Mucosa of descending colon (tissue), 3 donors: Measurements from ENCODE around the gene SDF2L1. TPM values are rescaled to one million over a fixed set of nuclear protein-coding genes. Genes with fewer than 3 reads are reported as not detected.

Experiments used
- ATAC-seq: fragments of 200-7000 bp; cut with Tn5 transposase; one replicate; pipeline ENCODE4 v1.9.1; 2020; ENCODE audit warnings: mild to moderate bottlenecking, moderate library complexity
- DNase-seq, 3 donors: peaks; one replicate each; pipeline ENCODE4 v3.0.0-alpha.2; 2020
- H3K36me3 ChIP-seq: fragments of 200-600 bp; one replicate; pipeline ENCODE4 v1.8.0; 2021; ENCODE audit warnings: low read depth, mild to moderate bottlenecking
- H3K4me1 ChIP-seq: fragments of 200-600 bp; one replicate; pipeline ENCODE4 v1.8.0; 2021; ENCODE audit warnings: low read depth, mild to moderate bottlenecking
- H3K4me3 ChIP-seq: fragments of 200-600 bp; one replicate; pipeline ENCODE4 v1.8.0; 2021; ENCODE audit warnings: mild to moderate bottlenecking
- H3K9me3 ChIP-seq: fragments of 200-600 bp; one replicate; pipeline ENCODE4 v1.8.0; 2021; ENCODE audit warnings: mild to moderate bottlenecking
- CTCF ChIP-seq: fragments of 200-600 bp; IDR thresholded peaks from one replicate; pipeline ENCODE4 v1.8.0; 2022; ENCODE audit warnings: antibody characterized with exemption, mild to moderate bottlenecking
- intact Hi-C, 2 donors: fragments of 100-400 bp; cut with DNase I in 1 of 2; cut with micrococcal nuclease in 1 of 2; formaldehyde crosslinking; loops; one replicate each; pipeline versions ENCODE4 v1.11.0 to v1.11.1; 2022; cut with DNase I, micrococcal nuclease
- total RNA-seq, 3 donors: library from RNA; stranded (reverse); fragmentation: NEBNext Ultra II Directional in 2 of 3; extraction: Animal tissue kit (Norgen Biotek cat#: 25700) in 2 of 3; gene quantifications; one replicate each; pipeline versions ENCODE4 v1.2.1 to v1.2.4, GENCODE V29; 2021 to 2023
- donor health status: DM: no; HTN: no; CAD: no; lungs with moderate emphysema.
- donor health status: DM: no; HTN: no; CAD: no.
- donor health status: DM: no; HTN: yes; CAD: no.

Gene SDF2L1
- total RNA-seq, 3 donors from 2014 or later: 25.8 to 48.8 (median 28.0) TPM

GRCh38 chr22:21679383-21679782 lies 37.3 kb downstream of the SDF2L1 start:
- DNase-seq: peak in 1 of 3 donors; percentile 0
- intact Hi-C loops: no loop called here
- Histone ChIP-seq H3K9me3 (no peaks in the 10 kb centered on the region), H3K4me3 (no peak overlapping the region), H3K4me1 (no peaks in the 10 kb centered on the region), H3K36me3 (no peaks in the 10 kb centered on the region)
- TF ChIP-seq CTCF: no peak
- no peak for ATAC-seq

DNA sequence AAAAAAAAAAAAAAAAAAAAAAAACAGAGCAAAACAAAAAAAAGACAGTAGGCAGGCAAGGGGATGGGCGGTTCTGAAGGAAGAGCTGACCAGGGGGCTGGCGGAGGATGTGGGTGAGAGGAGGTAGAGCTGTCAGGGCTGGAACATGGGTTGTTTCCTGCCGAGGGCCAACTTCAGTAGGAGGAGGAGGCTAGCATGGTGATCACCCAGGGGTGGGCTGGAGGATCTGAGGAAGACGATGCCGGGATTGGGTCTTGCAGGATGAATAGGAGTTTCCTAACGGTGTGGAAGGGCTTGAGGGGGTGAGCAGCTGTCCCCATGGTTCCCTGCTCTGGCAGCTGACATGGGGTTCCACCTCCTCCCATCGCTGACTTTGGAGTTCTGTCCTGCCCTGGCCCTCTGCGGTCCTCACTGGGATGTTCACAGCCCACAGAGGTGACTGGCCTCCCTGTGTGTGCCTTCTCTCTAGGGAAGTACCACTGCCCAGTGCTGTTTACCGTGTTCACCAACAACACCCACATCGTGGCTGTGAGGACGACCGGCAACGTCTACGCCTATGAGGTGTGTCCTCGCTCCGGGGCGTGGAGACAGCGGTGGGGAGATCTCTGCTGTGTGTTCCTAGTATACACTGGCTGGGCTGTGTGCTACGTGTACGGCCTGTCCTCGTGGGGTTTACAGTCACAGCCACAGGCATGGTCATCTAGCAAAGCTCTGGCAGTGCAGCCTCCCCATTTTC lies 38.9 kb downstream of the SDF2L1 start:
- no peaks in the 10 kb centered on the region for H3K4me1 ChIP-seq
- ATAC-seq (no peak), DNase-seq (peak in 1 of 3 donors; percentile 17)
- intact Hi-C loops: no loop called here
- no peak overlapping the region for H3K4me3 ChIP-seq
- TF ChIP-seq CTCF: no peak
- no peaks in the 10 kb centered on the region for H3K36me3 ChIP-seq
- no peaks in the 10 kb centered on the region for H3K9me3 ChIP-seq

- no peaks in the 10 kb centered on the region for H3K4me1 ChIP-seq
- intact Hi-C loops: no loop called here
- no peak for ATAC-seq
Measured at GRCh38 chr22:21681566-21682370, 39.7 kb downstream of the SDF2L1 start.

DNA sequence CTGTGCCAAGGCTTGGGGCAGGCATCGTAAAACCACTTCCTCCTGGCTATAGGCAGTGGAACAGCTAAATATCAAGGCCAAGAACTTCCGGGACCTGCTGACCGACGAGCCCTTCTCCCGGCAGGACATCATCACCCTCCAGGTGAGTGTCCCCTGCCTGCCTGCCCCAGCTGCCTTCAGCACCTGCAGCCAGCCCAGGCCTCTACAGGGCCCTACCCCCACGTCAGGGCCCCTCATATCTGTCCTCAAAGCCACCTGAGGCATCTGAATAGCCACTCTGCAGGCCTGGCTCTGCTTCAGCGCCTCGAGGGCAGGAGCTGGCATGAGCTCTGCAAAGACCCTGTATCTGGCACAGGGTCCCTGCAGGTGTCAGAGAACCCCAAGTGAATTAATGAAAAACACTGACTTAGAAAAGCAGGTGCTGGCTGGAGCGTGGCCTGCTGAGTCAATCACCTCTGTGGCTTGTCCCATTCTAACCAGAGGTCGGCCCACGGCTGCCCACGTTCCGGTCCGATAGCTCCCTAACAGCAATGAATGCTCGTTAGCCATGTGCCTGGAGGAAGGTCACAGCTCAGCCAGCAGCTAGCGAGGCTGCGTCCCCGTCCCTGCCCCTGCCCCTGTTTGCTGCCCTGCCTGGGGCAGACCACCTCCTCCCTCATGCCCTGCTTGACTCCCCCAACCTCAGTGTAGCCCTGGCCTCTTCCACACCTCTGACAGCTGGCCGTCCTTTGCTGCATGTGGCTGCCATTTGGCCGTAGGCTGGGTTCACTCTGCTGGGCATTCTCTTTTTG lies 40.5 kb downstream of the SDF2L1 start:
- intact Hi-C loops: no loop called here
- DNase-seq (peak in 1 of 3 donors; percentile 30), ATAC-seq (no peak)
- no peaks in the 10 kb centered on the region for H3K9me3 ChIP-seq
- H3K4me3 ChIP-seq: no peak overlapping the region
- no peaks in the 10 kb centered on the region for H3K4me1 ChIP-seq
- no peak for TF ChIP-seq CTCF
- no peaks in the 10 kb centered on the region for H3K36me3 ChIP-seq

More at GRCh38 chr22:21681566-21682370, 39.7 kb downstream of the SDF2L1 start:
- DNase-seq: peak in 1 of 3 donors; percentile 46
- Histone ChIP-seq H3K9me3 (no peaks in the 10 kb centered on the region), H3K36me3 (no peaks in the 10 kb centered on the region), H3K4me3 (no peak overlapping the region)
- TF ChIP-seq CTCF: no peak

DNA sequence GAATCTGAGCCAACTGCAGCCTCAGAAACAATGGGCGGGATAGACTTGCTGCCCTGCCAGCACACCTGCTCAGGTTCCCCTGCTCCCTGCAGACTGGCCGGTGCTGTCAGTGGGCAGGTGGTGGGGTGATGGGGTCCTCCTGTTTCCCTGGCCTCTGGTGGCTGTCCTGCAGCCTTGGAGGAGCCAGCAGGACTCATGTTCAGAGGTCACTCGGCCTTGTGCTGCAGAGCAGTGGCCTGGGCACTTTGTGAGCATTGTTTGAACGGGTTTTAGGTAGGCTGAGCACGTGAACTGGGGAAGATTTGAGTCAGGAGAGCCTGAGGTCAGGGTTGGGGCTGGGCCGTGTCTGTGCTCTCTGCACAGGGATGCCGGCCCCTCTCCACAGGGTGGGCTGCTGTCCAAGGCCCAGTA lies 41.3 kb downstream of the SDF2L1 start:
- intact Hi-C loops: no loop called here
- ATAC-seq (no peak), DNase-seq (peak in 1 of 3 donors; percentile 22)
- H3K4me1 ChIP-seq: no peaks in the 10 kb centered on the region
- H3K9me3 ChIP-seq: no peaks in the 10 kb centered on the region
- no peak overlapping the region for H3K4me3 ChIP-seq
- TF ChIP-seq CTCF: no peak
- H3K36me3 ChIP-seq: no peaks in the 10 kb centered on the region
